NOMO-1 (cell line): ENCODE measurements around the gene CYBRD1.
A peak's percentile ranks its signal among the peaks of the same experiment; 100 is the strongest.
"Not testable (repeated sequence)": the region's sequence is repeated elsewhere in the genome, so short reads cannot be mapped to it uniquely, and the experiment has no call there.

Experiments used
- DNase-seq, 2 experiments: peaks; one replicate each; lab custom pipeline; 2025; ENCODE audit not compliant: unreplicated experiment in 2 of 2; lab: John Stamatoyannopoulos, UW

The CYBRD1 gene

GRCh38 chr2:171515672-171516298 lies 6.5 kb upstream of the CYBRD1 start:
- no peak for DNase-seq

- DNase-seq = no peak
These were observed 5.5 kb upstream of the CYBRD1 start for GRCh38 chr2:171516793-171517192.

GRCh38 chr2:171520471-171520870 lies 1.8 kb upstream of the CYBRD1 start:
- no peak for DNase-seq

- no peak for DNase-seq
These were observed 768 bp upstream of the CYBRD1 start for GRCh38 chr2:171521361-171522051.

- no peak for DNase-seq
These were observed 464 bp downstream of the CYBRD1 start for GRCh38 chr2:171522788-171523087.

- DNase-seq = peak; percentile 74 to 91
These were observed 1.1 kb downstream of the CYBRD1 start for GRCh38 chr2:171523088-171524017.

- DNase-seq = peak; percentile 30 to 31
These were observed 1.7 kb downstream of the CYBRD1 start for GRCh38 chr2:171524018-171524401.

- no peak for DNase-seq
These were observed 7.6 kb downstream of the CYBRD1 start for GRCh38 chr2:171529914-171530313.

- DNase-seq = no peak
These were observed 8.1 kb downstream of the CYBRD1 start for GRCh38 chr2:171530378-171530777.

- not testable (repeated sequence) for DNase-seq
These were observed 8.6 kb downstream of the CYBRD1 start for GRCh38 chr2:171530859-171531258.

GRCh38 chr2:171531291-171531690 lies 9.0 kb downstream of the CYBRD1 start:
- no peak for DNase-seq

- DNase-seq = peak in 1 of 2 experiments; percentile 22
These were observed 9.7 kb downstream of the CYBRD1 start for GRCh38 chr2:171531836-171532450.

GRCh38 chr2:171533331-171533730 lies 11.1 kb downstream of the CYBRD1 start:
- no peak for DNase-seq

GRCh38 chr2:171535528-171535927 lies 13.3 kb downstream of the CYBRD1 start:
- not testable (repeated sequence) for DNase-seq

GRCh38 chr2:171540437-171540836 lies 18.2 kb downstream of the CYBRD1 start:
- DNase-seq = no peak

GRCh38 chr2:171541202-171541887 lies 19.1 kb downstream of the CYBRD1 start:
- no peak for DNase-seq

- no peak for DNase-seq
These were observed 22.8 kb downstream of the CYBRD1 start for GRCh38 chr2:171545086-171545485.

- no peak for DNase-seq
These were observed 25.0 kb downstream of the CYBRD1 start for GRCh38 chr2:171547256-171547655.

GRCh38 chr2:171547720-171548119 lies 25.4 kb downstream of the CYBRD1 start:
- no peak for DNase-seq

GRCh38 chr2:171550613-171551012 lies 28.3 kb downstream of the CYBRD1 start:
- DNase-seq = no peak

GRCh38 chr2:171551836-171552235 lies 29.6 kb downstream of the CYBRD1 start:
- no peak for DNase-seq
